Non-pigmented ciliary epithelial cell (primary cell): ENCODE results near the gene FRY.

ENCODE experiments used
- DNase-seq: peaks from one replicate; pipeline ENCODE4 v3.0.0-alpha.2; 2010; ENCODE audit warnings: low read depth

Gene FRY

GRCh38 chr13:32134241-32135055, 102.9 kb downstream of the FRY start:
- DNase-seq, result no peak

- DNase-seq, result no peak
Observed at GRCh38 chr13:32135056-32135390, 103.4 kb downstream of the FRY start.

GRCh38 chr13:32135655-32136054, 104.1 kb downstream of the FRY start:
- peak; percentile 42 for DNase-seq

- DNase-seq, result no peak
Observed at GRCh38 chr13:32136061-32136460, 104.5 kb downstream of the FRY start.

- DNase-seq, result no peak
Observed at GRCh38 chr13:32136716-32137115, 105.1 kb downstream of the FRY start.

GRCh38 chr13:32139251-32139650, 107.7 kb downstream of the FRY start:
- DNase-seq, result no peak

GRCh38 chr13:32140109-32140508, 108.5 kb downstream of the FRY start:
- DNase-seq, result no peak

GRCh38 chr13:32141462-32141861, 109.9 kb downstream of the FRY start:
- DNase-seq, result no peak

- DNase-seq, result no peak
Observed at GRCh38 chr13:32142115-32142514, 110.5 kb downstream of the FRY start.

GRCh38 chr13:32142956-32143375, 111.4 kb downstream of the FRY start:
- no peak for DNase-seq

- DNase-seq, result no peak
Observed at GRCh38 chr13:32147193-32147592, 115.6 kb downstream of the FRY start.

GRCh38 chr13:32147976-32148375, 116.4 kb downstream of the FRY start:
- DNase-seq, result no peak

GRCh38 chr13:32150239-32150638, 118.7 kb downstream of the FRY start:
- no peak for DNase-seq

- no peak for DNase-seq
Observed at GRCh38 chr13:32150794-32151193, 119.2 kb downstream of the FRY start.

GRCh38 chr13:32151240-32151639, 119.7 kb downstream of the FRY start:
- no peak for DNase-seq

GRCh38 chr13:32153056-32153455, 121.5 kb downstream of the FRY start:
- DNase-seq, result peak; percentile 61

- DNase-seq, result no peak
Observed at GRCh38 chr13:32159137-32159869, 127.7 kb downstream of the FRY start.

- DNase-seq, result no peak
Observed at GRCh38 chr13:32162395-32163005, 130.9 kb downstream of the FRY start.

GRCh38 chr13:32164622-32165268, 133.2 kb downstream of the FRY start:
- no peak for DNase-seq

- DNase-seq, result no peak
Observed at GRCh38 chr13:32165796-32166195, 134.2 kb downstream of the FRY start.

GRCh38 chr13:32168131-32168530, 136.6 kb downstream of the FRY start:
- no peak for DNase-seq

GRCh38 chr13:32170841-32171240, 139.3 kb downstream of the FRY start:
- DNase-seq, result no peak

- no peak for DNase-seq
Observed at GRCh38 chr13:32173881-32174280, 142.3 kb downstream of the FRY start.
